ENCODE results near the gene TRIM33. TPM values are rescaled to one million over a fixed set of nuclear protein-coding genes. Genes with fewer than 3 reads are reported as not detected.
A peak's percentile ranks its signal among the peaks of the same experiment; 100 is the strongest.

Gene TRIM33
- total and polyA plus RNA-seq, 2 of the 13 experiments (the other 11 are each of a cell fraction or from before 2014, with no cell fraction given), result 35.5 to 42.2 TPM

GRCh38 chr1:114467491-114467890 is 43.5 kb downstream of the TRIM33 start (continued):
- TF ChIP-seq ZNF713 (CRISPR knock-in tag; IDR thresholded peaks at IDR 0.05) (no peak), SIX1 (CRISPR knock-in tag; IDR thresholded peaks at IDR 0.05; ENCODE audit: borderline replicate concordance) (peak; percentile 87; the same call in 1 of the 2 replicates), MTA1 (CRISPR knock-in tag; IDR thresholded peaks at IDR 0.05; ENCODE audit: borderline replicate concordance) (no peak; the same call in 1 of the 2 replicates), ZNF280D (CRISPR knock-in tag; IDR thresholded peaks at IDR 0.05) (no peak), CREB1 (IDR thresholded peaks at IDR 0.05) (no peak; the same call in 1 of the 2 replicates), CREB1 (CRISPR knock-in tag; IDR thresholded peaks at IDR 0.05) (peak; percentile 86), NR0B2 (CRISPR knock-in tag; IDR thresholded peaks at IDR 0.05) (no peak), NFKB2 (CRISPR knock-in tag; IDR thresholded peaks at IDR 0.05; ENCODE audit: borderline replicate concordance) (no peak), CSRNP1 (CRISPR knock-in tag; IDR thresholded peaks at IDR 0.05) (0 out of 2 replicates have a peak, but pooled peaks have one; percentile 47), UBTF (CRISPR knock-in tag; IDR thresholded peaks at IDR 0.05) (no peak), NFIB (CRISPR knock-in tag; IDR thresholded peaks at IDR 0.05; ENCODE audit: borderline replicate concordance) (no peak), PHB2 (IDR thresholded peaks at IDR 0.05; ENCODE audit: partially characterized antibody) (no peak), MAF1 (CRISPR knock-in tag; IDR thresholded peaks at IDR 0.05; ENCODE audit: borderline replicate concordance) (no peak), SP1 (IDR thresholded peaks at IDR 0.05) (no peak), SP1 (CRISPR knock-in tag; IDR thresholded peaks at IDR 0.05) (no peak), FIP1L1 (IDR thresholded peaks at IDR 0.05; ENCODE audit: borderline replicate concordance, insufficient read depth, low read depth, low read length) (no peak), CEBPG (CRISPR knock-in tag; IDR thresholded peaks at IDR 0.05) (peak; percentile 84), PLSCR1 (CRISPR knock-in tag; IDR thresholded peaks at IDR 0.05; ENCODE audit: borderline replicate concordance) (no peak), NFE2 (CRISPR knock-in tag; IDR thresholded peaks at IDR 0.05) (no peak), SIN3A (IDR thresholded peaks at IDR 0.05; ENCODE audit: borderline replicate concordance, low read depth, low read length) (0 out of 2 replicates have a peak, but pooled peaks have one; percentile 55), CBX5 (CRISPR knock-in tag; IDR thresholded peaks at IDR 0.05; ENCODE audit: borderline replicate concordance) (no peak), ELF1 (CRISPR knock-in tag; IDR thresholded peaks at IDR 0.05) (peak; percentile 48; the same call in 1 of the 2 replicates), ZSCAN21 (CRISPR knock-in tag; IDR thresholded peaks at IDR 0.05; ENCODE audit: borderline replicate concordance) (peak; percentile 40; the same call in 1 of the 2 replicates)
